OCI-LY7 (cell line): ENCODE results near the gene PPP4R2. TPM values are rescaled to one million over a fixed set of nuclear protein-coding genes. Genes with fewer than 3 reads are reported as not detected.

Experiments
- BruUV-seq: library from RNA; stranded (reverse); fragments of 400-500 nt; replicated peaks from 2 replicates; lab custom pipeline; 2021; lab: Mats Ljungman, UMichigan
- CTCF ChIA-PET: fragments of 300-600 bp; sonication (Branson Sonifier 250); formaldehyde crosslinking; loops from one replicate; lab custom pipeline; 2022; ENCODE audit warnings: antibody characterized with exemption; ENCODE audit not compliant: unreplicated experiment; lab: Charles Lee
- POLR2A ChIA-PET: fragments of 300-600 bp; sonication (Branson Sonifier 250); formaldehyde crosslinking; loops from one replicate; lab custom pipeline; 2022; ENCODE audit warnings: antibody characterized with exemption; lab: Charles Lee
- DNase-seq: peaks from one replicate; pipeline ENCODE4 v3.0.0-alpha.2; 2015; ENCODE audit warnings: low spot score
- H2AFZ ChIP-seq: fragments of 200-600 bp; sonication (generic), shearing (Covaris generic); 2 replicates; pipeline ENCODE4 v1.6.1; 2014; ENCODE audit warnings: mild to moderate bottlenecking, antibody characterized with exemption, low read length, moderate library complexity
- H3K27ac ChIP-seq: fragments of 200-600 bp; sonication (generic); 2 replicates; pipeline ENCODE4 v1.5.1; 2014; ENCODE audit warnings: mixed run types, low read depth, mild to moderate bottlenecking, moderate library complexity, low read length, inconsistent platforms; ENCODE audit not compliant: poor library complexity, severe bottlenecking
- H3K36me3 ChIP-seq: fragments of 200-600 bp; sonication (generic); 2 replicates; pipeline ENCODE4 v1.6.1; 2014; ENCODE audit warnings: mild to moderate bottlenecking, antibody characterized with exemption, low read length, moderate library complexity, mixed read lengths; ENCODE audit not compliant: insufficient read depth
- H3K4me1 ChIP-seq: fragments of 200-600 bp; sonication (generic); 2 replicates; pipeline ENCODE4 v1.5.1; 2014; ENCODE audit warnings: mild to moderate bottlenecking, low read length; ENCODE audit not compliant: insufficient read depth, poor library complexity, severe bottlenecking
- H3K4me2 ChIP-seq: fragments of 200-600 bp; sonication (generic); 2 replicates; pipeline ENCODE4 v1.6.1; 2014; ENCODE audit warnings: mild to moderate bottlenecking, low read length
- H3K4me3 ChIP-seq: fragments of 200-600 bp; sonication (generic); 2 replicates; pipeline ENCODE4 v1.5.1; 2014; ENCODE audit warnings: mild to moderate bottlenecking, low read depth, low read length; ENCODE audit not compliant: poor library complexity, severe bottlenecking
- H3K79me2 ChIP-seq: fragments of 200-600 bp; sonication (generic); 2 replicates; pipeline ENCODE4 v1.6.1; 2016; ENCODE audit warnings: low read depth, mild to moderate bottlenecking, low read length, moderate library complexity, mixed read lengths; ENCODE audit not compliant: insufficient read depth
- H3K9me2 ChIP-seq: fragments of 200-600 bp; sonication (generic); 2 replicates; pipeline ENCODE4 v1.6.1; 2016; ENCODE audit warnings: mild to moderate bottlenecking, low read length, mixed read lengths; ENCODE audit not compliant: insufficient read depth
- H3K9me3 ChIP-seq: fragments of 200-600 bp; sonication (generic); 2 replicates; pipeline ENCODE4 v1.6.1; 2014; ENCODE audit warnings: mild to moderate bottlenecking, mixed run types, low read length, mixed read lengths
- H4K20me1 ChIP-seq: fragments of 200-600 bp; sonication (generic); 2 replicates; pipeline ENCODE4 v1.6.1; 2014; ENCODE audit warnings: mild to moderate bottlenecking, antibody characterized with exemption, low read length, moderate library complexity, mixed read lengths; ENCODE audit not compliant: insufficient read depth
- EZH2phosphoT487 ChIP-seq: fragments of 200-600 bp; sonication (generic); IDR thresholded peaks from 2 replicates; pipeline ENCODE4 v1.6.1; 2018; ENCODE audit warnings: low read depth, borderline replicate concordance, mild to moderate bottlenecking, mixed run types, antibody characterized with exemption, low read length, moderate library complexity, mixed read lengths
- intact Hi-C: fragments of 100-400 bp; cut with micrococcal nuclease; formaldehyde crosslinking; loops from one replicate; pipeline ENCODE4 v1.10.0; 2022; ENCODE audit not compliant: unreplicated experiment
- total RNA-seq, 2 experiments: library from RNA; depleted of rRNA in 1 of 2; stranded (reverse); fragments of >200 nt in 1 of 2; shearing (Covaris generic) in 1 of 2; gene quantifications; 2 replicates each; pipeline ENCODE4 v1.2.3, GENCODE V29; 2014 to 2022
- TF ChIP-seq, protein P1 (sequence below): fragments of 200-600 bp; sonication (generic); conservative IDR thresholded peaks from 2 replicates; pipeline ENCODE4 v1.5.1; 2014; ENCODE audit warnings: mild to moderate bottlenecking, antibody characterized with exemption, low read length, moderate library complexity, mixed read lengths

PPP4R2 gene
- total RNA-seq, 2 experiments from 2014 or later: 52.0 to 99.5 TPM

DNA sequence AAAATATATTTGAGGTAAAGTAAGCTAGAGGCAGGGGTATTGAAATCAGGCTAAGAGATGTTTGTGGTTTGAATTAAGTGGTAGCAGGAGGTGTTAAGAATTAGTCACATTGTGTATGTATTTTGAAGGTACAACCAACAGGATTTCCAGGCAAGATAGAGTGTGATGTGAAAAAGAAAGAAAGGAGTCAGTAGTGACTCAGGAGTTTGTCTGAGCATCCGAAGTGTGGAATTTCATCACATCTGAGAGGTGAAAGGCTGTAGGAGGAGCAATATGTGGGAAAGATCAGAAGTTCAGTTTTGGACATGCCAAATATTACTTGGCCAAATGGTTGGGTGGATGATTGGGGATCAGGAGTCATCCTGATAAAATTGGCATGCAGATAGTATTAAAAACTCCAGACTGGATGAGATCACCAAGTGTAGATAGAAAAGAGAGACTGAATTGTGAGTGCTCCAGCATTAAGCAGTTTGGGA, 32.7 kb downstream of the PPP4R2 start:
- H3K4me1 ChIP-seq: no peaks in the 10 kb centered on the region
- H3K4me3 ChIP-seq: no peak overlapping the region
- H3K79me2 ChIP-seq: peaks cover 100% of the 10 kb centered on the region
- H3K27ac ChIP-seq: no peak overlapping the region
- no peaks in the 10 kb centered on the region for H3K9me3 ChIP-seq
- H3K9me2 ChIP-seq: no peaks in the 10 kb centered on the region
- H3K36me3 ChIP-seq: peaks cover 93% of the 10 kb centered on the region
- no peak overlapping the region for H3K4me2 ChIP-seq
- POLR2A ChIA-PET: no interaction called here
- no TSS peak for BruUV-seq
- intact Hi-C loops: no loop called here
- CTCF ChIA-PET: no interaction called here
- peaks cover 30% of the 10 kb centered on the region for H4K20me1 ChIP-seq
- TF ChIP-seq EZH2phosphoT487: no peak
- TF ChIP-seq, protein P1, sequence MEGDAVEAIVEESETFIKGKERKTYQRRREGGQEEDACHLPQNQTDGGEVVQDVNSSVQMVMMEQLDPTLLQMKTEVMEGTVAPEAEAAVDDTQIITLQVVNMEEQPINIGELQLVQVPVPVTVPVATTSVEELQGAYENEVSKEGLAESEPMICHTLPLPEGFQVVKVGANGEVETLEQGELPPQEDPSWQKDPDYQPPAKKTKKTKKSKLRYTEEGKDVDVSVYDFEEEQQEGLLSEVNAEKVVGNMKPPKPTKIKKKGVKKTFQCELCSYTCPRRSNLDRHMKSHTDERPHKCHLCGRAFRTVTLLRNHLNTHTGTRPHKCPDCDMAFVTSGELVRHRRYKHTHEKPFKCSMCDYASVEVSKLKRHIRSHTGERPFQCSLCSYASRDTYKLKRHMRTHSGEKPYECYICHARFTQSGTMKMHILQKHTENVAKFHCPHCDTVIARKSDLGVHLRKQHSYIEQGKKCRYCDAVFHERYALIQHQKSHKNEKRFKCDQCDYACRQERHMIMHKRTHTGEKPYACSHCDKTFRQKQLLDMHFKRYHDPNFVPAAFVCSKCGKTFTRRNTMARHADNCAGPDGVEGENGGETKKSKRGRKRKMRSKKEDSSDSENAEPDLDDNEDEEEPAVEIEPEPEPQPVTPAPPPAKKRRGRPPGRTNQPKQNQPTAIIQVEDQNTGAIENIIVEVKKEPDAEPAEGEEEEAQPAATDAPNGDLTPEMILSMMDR: no peak
- DNase-seq: no peak
- no peak overlapping the region for H2AFZ ChIP-seq

DNA sequence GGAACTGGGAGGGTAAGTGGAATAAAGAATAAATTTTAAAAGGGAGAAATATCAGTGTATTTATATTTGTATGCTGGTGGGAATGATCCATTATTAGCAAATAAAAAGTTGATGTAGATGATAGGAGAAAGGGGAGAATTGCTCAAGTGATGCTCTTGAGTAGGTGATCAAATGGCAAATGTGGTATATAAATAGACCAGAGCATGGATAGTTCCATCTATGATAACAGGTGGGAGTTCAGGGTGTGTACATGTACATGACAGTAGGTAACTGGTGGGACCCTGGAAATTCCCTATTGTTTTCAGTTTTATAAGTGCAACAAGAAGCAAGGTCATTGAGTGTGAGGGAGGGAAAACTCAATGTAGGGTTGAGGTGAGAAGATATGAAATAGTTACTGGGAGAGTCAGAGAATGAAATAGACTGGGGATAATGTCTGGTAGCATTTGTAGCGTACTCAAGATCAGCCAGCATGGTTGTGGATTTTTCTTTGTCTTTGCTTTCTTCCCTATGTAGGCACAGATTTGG, 33.5 kb downstream of the PPP4R2 start:
- POLR2A ChIA-PET: no interaction called here
- no TSS peak for BruUV-seq
- no peak for DNase-seq
- Histone ChIP-seq H4K20me1 (peaks cover 26% of the 10 kb centered on the region), H3K4me2 (no peak overlapping the region), H3K9me2 (no peaks in the 10 kb centered on the region), H3K4me3 (no peak overlapping the region), H2AFZ (no peak overlapping the region), H3K4me1 (no peaks in the 10 kb centered on the region), H3K36me3 (peaks cover 93% of the 10 kb centered on the region), H3K9me3 (no peaks in the 10 kb centered on the region), H3K79me2 (peaks cover 100% of the 10 kb centered on the region), H3K27ac (no peak overlapping the region)
- TF ChIP-seq, protein P1: no peak
- TF ChIP-seq EZH2phosphoT487: no peak
- intact Hi-C loops: no loop called here
- CTCF ChIA-PET: no interaction called here

DNA sequence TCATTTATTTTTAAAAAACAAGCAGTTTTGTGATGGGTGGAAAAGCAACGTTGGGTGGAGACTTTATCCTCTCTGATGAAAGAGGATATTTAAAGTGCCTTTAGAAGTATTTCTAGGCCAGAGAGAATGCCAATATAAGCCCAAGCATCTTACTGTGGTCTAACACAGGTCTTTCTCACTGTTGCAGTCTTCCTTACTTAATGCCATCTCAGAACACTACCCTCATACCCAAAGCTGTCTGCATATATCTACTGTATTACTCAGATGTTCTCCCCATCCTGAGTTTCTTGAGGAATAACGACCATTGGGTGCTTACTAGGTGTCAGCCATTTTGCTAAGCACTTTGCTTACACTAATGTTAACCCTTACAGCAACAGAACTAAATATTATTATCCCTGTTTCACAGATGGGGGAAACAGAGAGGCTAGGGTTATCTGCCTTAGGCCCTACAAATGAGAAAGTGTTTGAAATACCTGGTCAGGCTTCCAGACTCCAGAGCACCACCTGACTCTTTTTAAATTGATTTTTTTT, 35.0 kb downstream of the PPP4R2 start:
- no peak for TF ChIP-seq EZH2phosphoT487
- TF ChIP-seq, protein P1: no peak
- peaks cover 19% of the 10 kb centered on the region for H4K20me1 ChIP-seq
- H2AFZ ChIP-seq: no peak overlapping the region
- H3K36me3 ChIP-seq: peaks cover 87% of the 10 kb centered on the region
- H3K4me3 ChIP-seq: no peak overlapping the region
- intact Hi-C loops: no loop called here
- no peaks in the 10 kb centered on the region for H3K9me2 ChIP-seq
- H3K27ac ChIP-seq: no peak overlapping the region
- BruUV-seq: no TSS peak
- no peak for DNase-seq
- H3K4me2 ChIP-seq: no peak overlapping the region
- no peaks in the 10 kb centered on the region for H3K4me1 ChIP-seq
- H3K79me2 ChIP-seq: peaks cover 100% of the 10 kb centered on the region
- ChIA-PET POLR2A (interaction anchor here (0.7 to 1.5 kb wide), 4 partner anchors 12 to 53 kb away, joined by 3 to 5 read pairs (median 4); partner anchors contain the start of gene PPP4R2), CTCF (no interaction called here)
- no peaks in the 10 kb centered on the region for H3K9me3 ChIP-seq
